HepG2 (cell line): ENCODE data around the gene RIBC1. TPM values are rescaled to one million over a fixed set of nuclear protein-coding genes. Genes with fewer than 3 reads are reported as not detected.

ENCODE experiments used
- ATAC-seq: fragments of 200-7000 bp; cut with Tn5 transposase; 3 replicates; pipeline ENCODE4 v1.9.1; 2020; ENCODE audit warnings: mild to moderate bottlenecking, moderate library complexity
- BruUV-seq: library from RNA; stranded (reverse); fragments of 400-500 nt; replicated peaks from 2 replicates; lab custom pipeline; 2021; lab: Mats Ljungman, UMichigan
- CTCF ChIA-PET: fragments of 300-600 bp; formaldehyde crosslinking; extraction: SDS; loops from one replicate; lab custom pipeline; 2021; ENCODE audit warnings: low total read pairs, inconsistent platforms, low intra/inter-chr PET ratio; lab: Yijun Ruan, JAX
- POLR2A ChIA-PET: fragments of 350-600 bp; sonication (Branson Sonifier 250); formaldehyde crosslinking; loops from one replicate; lab custom pipeline; 2020; ENCODE audit warnings: antibody characterized with exemption, inconsistent platforms; lab: Yijun Ruan, JAX
- DNase-seq: peaks from one replicate; pipeline ENCODE4 v3.0.0-alpha.2; 2015; ENCODE audit warnings: low spot score
- FAIRE-seq: peaks from 3 replicates; lab custom pipeline; 2011; peaks lifted over from hg19 to GRCh38; lab: Jason Lieb, UNC
- H2AFZ ChIP-seq: one replicate; pipeline ENCODE4 v1.6.1; 2011; ENCODE audit warnings: low read length, inconsistent platforms
- H3K27ac ChIP-seq: fragments of 300-600 bp; 3 replicates; pipeline ENCODE4 v1.8.0; 2011; ENCODE audit warnings: mixed run types, mild to moderate bottlenecking, mixed read lengths, low read length, inconsistent platforms; ENCODE audit not compliant: insufficient read depth; ENCODE audit errors: extremely low read length
- H3K27me3 ChIP-seq, 2 experiments: fragments of 200-600 bp in 1 of 2; 2 replicates in 1 of 2; 3 replicates in 1 of 2; pipeline versions ENCODE4 v1.6.0 to v1.8.0; 2011; ENCODE audit warnings: low read length in 2 of 2, mild to moderate bottlenecking in 2 of 2, moderate library complexity in 2 of 2, inconsistent platforms in 1 of 2; ENCODE audit not compliant: insufficient read depth in 2 of 2, control insufficient read depth in 1 of 2
- H3K36me3 ChIP-seq, 2 experiments: fragments of 200-600 bp in 1 of 2; replicated peaks in 1 of 2; 2 replicates in 1 of 2; 3 replicates in 1 of 2; pipeline versions ENCODE4 v1.5.1 to v1.8.0; 2011; ENCODE audit warnings: low read length in 2 of 2, inconsistent platforms in 1 of 2; ENCODE audit not compliant: insufficient read depth in 2 of 2, control insufficient read depth in 1 of 2
- H3K4me1 ChIP-seq: 2 replicates; pipeline ENCODE4 v1.5.1; 2012; ENCODE audit warnings: low read length, inconsistent platforms; ENCODE audit not compliant: insufficient read depth
- H3K4me2 ChIP-seq: 2 replicates; pipeline ENCODE4 v1.6.0; 2011; ENCODE audit warnings: low read depth, low read length, inconsistent platforms
- H3K4me3 ChIP-seq, 3 experiments: fragments of 200-600 bp in 1 of 3; sonication (generic), shearing (Covaris generic) in 1 of 3; replicated peaks in 1 of 3; 2 replicates each; pipeline ENCODE4 v1.5.1; 2011 to 2016; ENCODE audit warnings: low read length in 3 of 3, inconsistent platforms in 2 of 3, low read depth in 2 of 3, mild to moderate bottlenecking in 2 of 3, control low read depth in 1 of 3, mixed read lengths in 1 of 3; ENCODE audit not compliant: insufficient read depth in 1 of 3
- H3K79me2 ChIP-seq: one replicate; pipeline ENCODE4 v1.6.1; 2011; ENCODE audit warnings: low read length, inconsistent platforms; ENCODE audit not compliant: insufficient read depth
- H3K9ac ChIP-seq: 2 replicates; pipeline ENCODE4 v1.6.0; 2011; ENCODE audit warnings: mild to moderate bottlenecking, low read depth, low read length, inconsistent platforms; ENCODE audit not compliant: insufficient read depth
- H3K9me3 ChIP-seq: 2 replicates; pipeline ENCODE4 v1.5.1; 2012; ENCODE audit warnings: mild to moderate bottlenecking, low read length
- H4K20me1 ChIP-seq: 2 replicates; pipeline ENCODE4 v1.6.0; 2011; ENCODE audit warnings: inconsistent platforms, mild to moderate bottlenecking, low read length, moderate library complexity; ENCODE audit not compliant: insufficient read depth
- KLF16 ChIP-seq, 2 experiments: sonication (generic) in 1 of 2; formaldehyde crosslinking in 1 of 2; IDR thresholded peaks; 2 replicates each; pipeline versions ENCODE4 v1.6.1 to v1.8.0; 2016 to 2023; ENCODE audit warnings: missing genetic modification reagents in 2 of 2, missing compliant biosample characterization in 1 of 2
- PLRG1 ChIP-seq: fragments of 450-650 bp; conservative IDR thresholded peaks from 2 replicates; pipeline ENCODE4 v1.6.1; 2016
- RAD21 ChIP-seq: fragments of 450-650 bp; formaldehyde crosslinking; IDR thresholded peaks from 2 replicates; pipeline ENCODE4 v1.5.0; 2020; ENCODE audit warnings: mild to moderate bottlenecking
- SIX1 ChIP-seq: sonication (generic); formaldehyde crosslinking; IDR thresholded peaks from 2 replicates; pipeline ENCODE4 v1.4.0; 2020; ENCODE audit warnings: missing genetic modification reagents, borderline replicate concordance
- TARDBP ChIP-seq: sonication (generic); formaldehyde crosslinking; IDR thresholded peaks from 2 replicates; pipeline ENCODE4 v1.8.0; 2022; ENCODE audit warnings: mild to moderate bottlenecking, missing genetic modification reagents
- ZNF556 ChIP-seq: sonication (generic); formaldehyde crosslinking; IDR thresholded peaks from 2 replicates; pipeline ENCODE4 v1.4.0; 2020; ENCODE audit warnings: mild to moderate bottlenecking, missing genetic modification reagents, borderline replicate concordance
- ZNF674 ChIP-seq: sonication (generic); formaldehyde crosslinking; IDR thresholded peaks from 2 replicates; pipeline ENCODE4 v1.5.0; 2020; ENCODE audit warnings: low read depth, mild to moderate bottlenecking, missing genetic modification reagents
- ZNF75D ChIP-seq: sonication (generic); formaldehyde crosslinking; IDR thresholded peaks from 2 replicates; pipeline ENCODE4 v1.8.1; 2023; ENCODE audit warnings: missing genetic modification reagents, mild to moderate bottlenecking, borderline replicate concordance
- ZNF816 ChIP-seq: sonication (generic); formaldehyde crosslinking; IDR thresholded peaks from 2 replicates; pipeline ENCODE4 v1.8.0; 2022; ENCODE audit warnings: missing genetic modification reagents, mild to moderate bottlenecking, borderline replicate concordance
- WGBS: methylation state at CpG from one replicate; pipeline ENCODE4 v1.1.6; 2017; ENCODE audit warnings: low lambda C conversion rate; 5-methylcytosine and 5-hydroxymethylcytosine counted together
- in situ Hi-C: cut with HindIII; loops from 2 replicates; pipeline ENCODE4 v1.10.0; 2017; ENCODE audit warnings: low pct_unique_long_range_greater_than_20kb; ENCODE audit not compliant: extremely low pct_ligation_motif_present
- intact Hi-C: fragments of 100-400 bp; cut with micrococcal nuclease; formaldehyde crosslinking; loops from one replicate; pipeline ENCODE4 v1.10.0; 2022; ENCODE audit not compliant: unreplicated experiment
- polyA plus RNA-seq, 8 experiments: library from polyadenylated mRNA; depleted of rRNA in 3 of 8; stranded (reverse) in 7 of 8; unstranded in 1 of 8; fragments of >200 nt; fragmentation: Illumina TruSeq in 4 of 8; extraction: Trizol in 4 of 8; gene quantifications; 2 replicates each; pipeline versions ENCODE4 v1.2.1 to v1.2.3, GENCODE V29; 2011 to 2016; ENCODE audit warnings: low read depth in 4 of 8, missing spikeins in 1 of 8, mixed read lengths in 1 of 8; ENCODE audit not compliant: insufficient read depth in 1 of 8
- total RNA-seq, 5 experiments: library from RNA; depleted of rRNA; stranded (reverse); fragments of >200 nt; fragmentation: Illumina TruSeq; extraction: Trizol; gene quantifications; 2 replicates each; pipeline ENCODE4 v1.2.3, GENCODE V29; 2016; ENCODE audit warnings: low read depth in 1 of 5
- TF ChIP-seq, protein P1 (sequence below): sonication (generic); formaldehyde crosslinking; IDR thresholded peaks from 2 replicates; pipeline ENCODE4 v1.4.0; 2020; ENCODE audit warnings: missing genetic modification reagents, borderline replicate concordance
- TF ChIP-seq, protein P2 (sequence below): sonication (generic); formaldehyde crosslinking; IDR thresholded peaks from 2 replicates; pipeline ENCODE4 v1.5.0; 2020; ENCODE audit warnings: mild to moderate bottlenecking, missing genetic modification reagents, borderline replicate concordance

Gene RIBC1
- total and polyA plus RNA-seq, 2 of the 13 experiments (the other 11 are each of a cell fraction or from before 2014, with no cell fraction given), result 0.55 TPM; not detected in 1

DNA sequence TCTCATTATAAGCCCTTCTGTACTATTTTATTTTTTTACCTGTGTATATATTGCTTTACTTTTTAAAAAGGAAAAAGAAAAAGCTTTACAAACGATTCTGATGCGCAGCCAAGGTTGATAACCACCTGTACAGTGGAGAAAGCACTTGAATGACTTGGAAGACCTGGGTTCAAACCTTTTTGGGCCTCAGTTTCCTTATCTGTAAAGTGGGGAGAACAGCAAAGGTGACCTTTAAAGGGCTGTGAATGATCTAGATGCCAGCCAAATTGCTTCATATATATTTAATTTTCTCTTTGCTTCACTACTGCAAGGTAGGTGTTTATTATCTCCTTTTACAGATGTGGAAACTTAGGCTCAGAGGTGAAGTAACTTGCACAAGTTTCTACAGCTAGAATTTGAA lies 45.2 kb upstream of the RIBC1 start:
- Histone ChIP-seq H3K79me2 (no peaks in the 10 kb centered on the region), H3K27ac (no peak overlapping the region), H3K4me3 (no peak overlapping the region), H3K4me2 (no peak overlapping the region), H3K9me3 (no peaks in the 10 kb centered on the region), H3K27me3 (no peaks in the 10 kb centered on the region), H4K20me1 (no peaks in the 10 kb centered on the region), H3K9ac (no peak overlapping the region), H3K36me3 (peaks cover 5 to 25% of the 10 kb centered on the region in 2 experiments), H3K4me1 (no peaks in the 10 kb centered on the region), H2AFZ (no peak overlapping the region)
- FAIRE-seq, result no peak
- no peak for ATAC-seq
- intact Hi-C loops (no loop called here), in situ Hi-C loops (no loop called here)
- POLR2A ChIA-PET, result no interaction called here
- CTCF ChIA-PET, result no interaction called here
- 89% methylated on average over 2 of the region's 2 CpGs for WGBS
- DNase-seq, result no peak
- no TSS peak for BruUV-seq
- TF ChIP-seq, protein P1, sequence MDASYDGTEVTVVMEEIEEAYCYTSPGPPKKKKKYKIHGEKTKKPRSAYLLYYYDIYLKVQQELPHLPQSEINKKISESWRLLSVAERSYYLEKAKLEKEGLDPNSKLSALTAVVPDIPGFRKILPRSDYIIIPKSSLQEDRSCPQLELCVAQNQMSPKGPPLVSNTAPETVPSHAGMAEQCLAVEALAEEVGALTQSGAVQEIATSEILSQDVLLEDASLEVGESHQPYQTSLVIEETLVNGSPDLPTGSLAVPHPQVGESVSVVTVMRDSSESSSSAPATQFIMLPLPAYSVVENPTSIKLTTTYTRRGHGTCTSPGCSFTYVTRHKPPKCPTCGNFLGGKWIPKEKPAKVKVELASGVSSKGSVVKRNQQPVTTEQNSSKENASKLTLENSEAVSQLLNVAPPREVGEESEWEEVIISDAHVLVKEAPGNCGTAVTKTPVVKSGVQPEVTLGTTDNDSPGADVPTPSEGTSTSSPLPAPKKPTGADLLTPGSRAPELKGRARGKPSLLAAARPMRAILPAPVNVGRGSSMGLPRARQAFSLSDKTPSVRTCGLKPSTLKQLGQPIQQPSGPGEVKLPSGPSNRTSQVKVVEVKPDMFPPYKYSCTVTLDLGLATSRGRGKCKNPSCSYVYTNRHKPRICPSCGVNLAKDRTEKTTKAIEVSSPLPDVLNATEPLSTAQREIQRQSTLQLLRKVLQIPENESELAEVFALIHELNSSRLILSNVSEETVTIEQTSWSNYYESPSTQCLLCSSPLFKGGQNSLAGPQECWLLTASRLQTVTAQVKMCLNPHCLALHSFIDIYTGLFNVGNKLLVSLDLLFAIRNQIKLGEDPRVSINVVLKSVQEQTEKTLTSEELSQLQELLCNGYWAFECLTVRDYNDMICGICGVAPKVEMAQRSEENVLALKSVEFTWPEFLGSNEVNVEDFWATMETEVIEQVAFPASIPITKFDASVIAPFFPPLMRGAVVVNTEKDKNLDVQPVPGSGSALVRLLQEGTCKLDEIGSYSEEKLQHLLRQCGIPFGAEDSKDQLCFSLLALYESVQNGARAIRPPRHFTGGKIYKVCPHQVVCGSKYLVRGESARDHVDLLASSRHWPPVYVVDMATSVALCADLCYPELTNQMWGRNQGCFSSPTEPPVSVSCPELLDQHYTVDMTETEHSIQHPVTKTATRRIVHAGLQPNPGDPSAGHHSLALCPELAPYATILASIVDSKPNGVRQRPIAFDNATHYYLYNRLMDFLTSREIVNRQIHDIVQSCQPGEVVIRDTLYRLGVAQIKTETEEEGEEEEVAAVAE (CRISPR knock-in tag), result no peak
- TF ChIP-seq ZNF674 (CRISPR knock-in tag), result no peak
- no peak for TF ChIP-seq TARDBP (CRISPR knock-in tag)
- TF ChIP-seq RAD21 (CRISPR knock-in tag), result no peak
- TF ChIP-seq ZNF556 (CRISPR knock-in tag), result no peak
- TF ChIP-seq, protein P2, sequence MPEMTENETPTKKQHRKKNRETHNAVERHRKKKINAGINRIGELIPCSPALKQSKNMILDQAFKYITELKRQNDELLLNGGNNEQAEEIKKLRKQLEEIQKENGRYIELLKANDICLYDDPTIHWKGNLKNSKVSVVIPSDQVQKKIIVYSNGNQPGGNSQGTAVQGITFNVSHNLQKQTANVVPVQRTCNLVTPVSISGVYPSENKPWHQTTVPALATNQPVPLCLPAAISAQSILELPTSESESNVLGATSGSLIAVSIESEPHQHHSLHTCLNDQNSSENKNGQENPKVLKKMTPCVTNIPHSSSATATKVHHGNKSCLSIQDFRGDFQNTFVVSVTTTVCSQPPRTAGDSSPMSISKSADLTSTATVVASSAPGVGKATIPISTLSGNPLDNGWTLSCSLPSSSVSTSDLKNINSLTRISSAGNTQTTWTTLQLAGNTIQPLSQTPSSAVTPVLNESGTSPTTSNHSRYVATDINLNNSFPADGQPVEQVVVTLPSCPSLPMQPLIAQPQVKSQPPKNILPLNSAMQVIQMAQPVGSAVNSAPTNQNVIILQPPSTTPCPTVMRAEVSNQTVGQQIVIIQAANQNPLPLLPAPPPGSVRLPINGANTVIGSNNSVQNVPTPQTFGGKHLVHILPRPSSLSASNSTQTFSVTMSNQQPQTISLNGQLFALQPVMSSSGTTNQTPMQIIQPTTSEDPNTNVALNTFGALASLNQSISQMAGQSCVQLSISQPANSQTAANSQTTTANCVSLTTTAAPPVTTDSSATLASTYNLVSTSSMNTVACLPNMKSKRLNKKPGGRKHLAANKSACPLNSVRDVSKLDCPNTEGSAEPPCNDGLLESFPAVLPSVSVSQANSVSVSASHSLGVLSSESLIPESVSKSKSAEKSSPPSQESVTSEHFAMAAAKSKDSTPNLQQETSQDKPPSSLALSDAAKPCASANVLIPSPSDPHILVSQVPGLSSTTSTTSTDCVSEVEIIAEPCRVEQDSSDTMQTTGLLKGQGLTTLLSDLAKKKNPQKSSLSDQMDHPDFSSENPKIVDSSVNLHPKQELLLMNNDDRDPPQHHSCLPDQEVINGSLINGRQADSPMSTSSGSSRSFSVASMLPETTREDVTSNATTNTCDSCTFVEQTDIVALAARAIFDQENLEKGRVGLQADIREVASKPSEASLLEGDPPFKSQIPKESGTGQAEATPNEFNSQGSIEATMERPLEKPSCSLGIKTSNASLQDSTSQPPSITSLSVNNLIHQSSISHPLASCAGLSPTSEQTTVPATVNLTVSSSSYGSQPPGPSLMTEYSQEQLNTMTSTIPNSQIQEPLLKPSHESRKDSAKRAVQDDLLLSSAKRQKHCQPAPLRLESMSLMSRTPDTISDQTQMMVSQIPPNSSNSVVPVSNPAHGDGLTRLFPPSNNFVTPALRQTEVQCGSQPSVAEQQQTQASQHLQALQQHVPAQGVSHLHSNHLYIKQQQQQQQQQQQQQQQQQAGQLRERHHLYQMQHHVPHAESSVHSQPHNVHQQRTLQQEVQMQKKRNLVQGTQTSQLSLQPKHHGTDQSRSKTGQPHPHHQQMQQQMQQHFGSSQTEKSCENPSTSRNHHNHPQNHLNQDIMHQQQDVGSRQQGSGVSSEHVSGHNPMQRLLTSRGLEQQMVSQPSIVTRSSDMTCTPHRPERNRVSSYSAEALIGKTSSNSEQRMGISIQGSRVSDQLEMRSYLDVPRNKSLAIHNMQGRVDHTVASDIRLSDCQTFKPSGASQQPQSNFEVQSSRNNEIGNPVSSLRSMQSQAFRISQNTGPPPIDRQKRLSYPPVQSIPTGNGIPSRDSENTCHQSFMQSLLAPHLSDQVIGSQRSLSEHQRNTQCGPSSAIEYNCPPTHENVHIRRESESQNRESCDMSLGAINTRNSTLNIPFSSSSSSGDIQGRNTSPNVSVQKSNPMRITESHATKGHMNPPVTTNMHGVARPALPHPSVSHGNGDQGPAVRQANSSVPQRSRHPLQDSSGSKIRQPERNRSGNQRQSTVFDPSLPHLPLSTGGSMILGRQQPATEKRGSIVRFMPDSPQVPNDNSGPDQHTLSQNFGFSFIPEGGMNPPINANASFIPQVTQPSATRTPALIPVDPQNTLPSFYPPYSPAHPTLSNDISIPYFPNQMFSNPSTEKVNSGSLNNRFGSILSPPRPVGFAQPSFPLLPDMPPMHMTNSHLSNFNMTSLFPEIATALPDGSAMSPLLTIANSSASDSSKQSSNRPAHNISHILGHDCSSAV (CRISPR knock-in tag), result no peak
- TF ChIP-seq SIX1 (CRISPR knock-in tag), result no peak
- no peak for TF ChIP-seq ZNF75D (CRISPR knock-in tag)
- TF ChIP-seq ZNF816 (CRISPR knock-in tag), result no peak
- TF ChIP-seq PLRG1, result no peak
- no peak for TF ChIP-seq KLF16 (CRISPR knock-in tag; IDR thresholded peaks at IDR 0.05)
